GM12874 (cell line): ENCODE results near the gene SCN3B.

Experiments used
- TF ChIP-seq, protein P1 (sequence below): IDR thresholded peaks from 2 replicates; pipeline ENCODE4 v1.5.1; 2011; ENCODE audit warnings: low read depth, mild to moderate bottlenecking, control low read depth, low read length, moderate library complexity; ENCODE audit not compliant: insufficient read depth

SCN3B gene, protein sequence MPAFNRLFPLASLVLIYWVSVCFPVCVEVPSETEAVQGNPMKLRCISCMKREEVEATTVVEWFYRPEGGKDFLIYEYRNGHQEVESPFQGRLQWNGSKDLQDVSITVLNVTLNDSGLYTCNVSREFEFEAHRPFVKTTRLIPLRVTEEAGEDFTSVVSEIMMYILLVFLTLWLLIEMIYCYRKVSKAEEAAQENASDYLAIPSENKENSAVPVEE

DNA sequence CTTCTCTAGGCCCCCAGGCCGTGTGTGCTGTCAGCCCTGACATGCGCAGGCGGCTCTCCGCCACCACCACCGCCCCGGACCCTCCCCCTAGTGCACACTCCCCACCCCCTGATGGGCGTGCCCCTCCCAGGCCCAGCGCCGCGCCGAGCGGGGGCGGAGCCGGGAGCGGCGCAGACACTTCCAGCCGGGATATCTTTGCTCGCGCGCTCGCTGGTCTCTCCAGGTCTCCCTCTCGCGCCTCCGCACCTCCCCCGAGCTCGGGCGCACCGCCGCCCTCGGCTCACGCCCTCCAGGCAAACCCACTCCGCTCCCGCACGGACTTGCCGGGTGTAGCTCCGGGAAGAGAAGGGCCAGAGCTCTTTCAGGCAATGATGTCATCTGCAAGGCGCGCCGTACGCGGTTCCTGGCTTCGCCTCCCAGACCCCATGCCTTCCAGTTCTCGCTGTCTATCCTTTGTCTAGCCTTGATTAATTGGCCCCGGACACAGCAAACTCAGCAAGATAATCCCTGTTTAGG, at the start of gene SCN3B:
Gene SCN3B, minus strand, starts transcription at position 59 of the 516 bp plus-strand sequence. CDS start 823 bp downstream, outside the sequence.
- TF ChIP-seq, protein P1, sequence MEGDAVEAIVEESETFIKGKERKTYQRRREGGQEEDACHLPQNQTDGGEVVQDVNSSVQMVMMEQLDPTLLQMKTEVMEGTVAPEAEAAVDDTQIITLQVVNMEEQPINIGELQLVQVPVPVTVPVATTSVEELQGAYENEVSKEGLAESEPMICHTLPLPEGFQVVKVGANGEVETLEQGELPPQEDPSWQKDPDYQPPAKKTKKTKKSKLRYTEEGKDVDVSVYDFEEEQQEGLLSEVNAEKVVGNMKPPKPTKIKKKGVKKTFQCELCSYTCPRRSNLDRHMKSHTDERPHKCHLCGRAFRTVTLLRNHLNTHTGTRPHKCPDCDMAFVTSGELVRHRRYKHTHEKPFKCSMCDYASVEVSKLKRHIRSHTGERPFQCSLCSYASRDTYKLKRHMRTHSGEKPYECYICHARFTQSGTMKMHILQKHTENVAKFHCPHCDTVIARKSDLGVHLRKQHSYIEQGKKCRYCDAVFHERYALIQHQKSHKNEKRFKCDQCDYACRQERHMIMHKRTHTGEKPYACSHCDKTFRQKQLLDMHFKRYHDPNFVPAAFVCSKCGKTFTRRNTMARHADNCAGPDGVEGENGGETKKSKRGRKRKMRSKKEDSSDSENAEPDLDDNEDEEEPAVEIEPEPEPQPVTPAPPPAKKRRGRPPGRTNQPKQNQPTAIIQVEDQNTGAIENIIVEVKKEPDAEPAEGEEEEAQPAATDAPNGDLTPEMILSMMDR, result no peak

DNA sequence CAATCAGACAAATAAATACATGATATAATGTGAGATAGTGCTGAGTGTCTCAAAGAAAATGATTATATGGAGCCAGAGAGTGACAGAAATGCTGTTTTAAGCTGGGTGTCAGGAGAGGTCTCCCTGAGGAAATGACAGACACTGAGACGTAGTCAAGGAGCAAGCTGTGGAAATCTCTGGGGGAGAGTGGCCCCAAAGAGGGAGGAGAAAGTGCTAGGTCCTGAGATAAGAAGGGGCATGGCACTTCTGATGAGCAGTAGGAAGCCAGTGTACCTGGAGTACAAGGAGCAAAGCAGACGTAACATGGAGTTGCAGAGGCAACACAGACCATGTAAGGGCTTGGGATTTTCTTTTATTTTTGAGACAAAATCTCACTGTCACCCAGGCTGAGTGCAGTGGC, 48.3 kb upstream of the SCN3B start:
- TF ChIP-seq, protein P1, result no peak

DNA sequence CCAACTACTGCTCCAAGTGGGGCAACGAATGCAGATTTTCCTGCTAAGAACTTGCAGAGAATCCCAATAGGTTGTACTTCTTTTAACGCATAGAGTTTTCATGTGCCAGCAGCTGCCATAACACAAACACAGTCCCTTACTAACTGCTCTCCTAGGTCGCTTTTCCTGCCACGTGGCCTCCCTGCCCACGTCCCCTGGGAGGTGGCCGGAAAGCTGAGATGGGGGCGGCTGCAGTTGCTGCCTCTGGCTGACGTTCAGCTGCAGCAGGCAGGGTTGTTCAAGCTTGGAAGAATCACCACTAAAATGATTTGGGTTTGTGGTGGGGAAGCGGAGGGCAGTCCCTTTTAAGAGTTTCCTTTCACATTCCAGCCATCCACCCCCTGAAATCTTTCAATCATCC, 47.7 kb upstream of the SCN3B start:
- TF ChIP-seq, protein P1, result no peak

DNA sequence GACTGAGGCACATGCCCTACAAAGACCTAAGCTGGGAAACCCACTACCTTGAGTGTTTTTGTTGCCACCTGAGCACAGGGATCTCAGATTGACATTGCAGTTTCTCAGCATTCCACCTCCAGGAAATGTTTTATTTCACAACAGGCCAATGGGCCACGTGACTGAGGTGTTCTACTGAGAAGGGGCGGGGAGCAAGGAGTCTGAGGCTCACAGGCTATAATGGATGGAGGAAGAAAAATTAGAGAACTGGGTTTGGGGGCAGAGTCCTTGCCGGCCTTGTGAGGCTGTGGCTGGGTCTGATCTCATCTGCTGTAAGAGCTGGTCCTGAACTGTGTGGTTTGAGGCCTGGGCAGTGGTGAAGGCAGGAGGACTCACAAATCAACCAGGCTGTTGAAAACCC, 46.3 kb upstream of the SCN3B start:
- TF ChIP-seq, protein P1, result no peak

DNA sequence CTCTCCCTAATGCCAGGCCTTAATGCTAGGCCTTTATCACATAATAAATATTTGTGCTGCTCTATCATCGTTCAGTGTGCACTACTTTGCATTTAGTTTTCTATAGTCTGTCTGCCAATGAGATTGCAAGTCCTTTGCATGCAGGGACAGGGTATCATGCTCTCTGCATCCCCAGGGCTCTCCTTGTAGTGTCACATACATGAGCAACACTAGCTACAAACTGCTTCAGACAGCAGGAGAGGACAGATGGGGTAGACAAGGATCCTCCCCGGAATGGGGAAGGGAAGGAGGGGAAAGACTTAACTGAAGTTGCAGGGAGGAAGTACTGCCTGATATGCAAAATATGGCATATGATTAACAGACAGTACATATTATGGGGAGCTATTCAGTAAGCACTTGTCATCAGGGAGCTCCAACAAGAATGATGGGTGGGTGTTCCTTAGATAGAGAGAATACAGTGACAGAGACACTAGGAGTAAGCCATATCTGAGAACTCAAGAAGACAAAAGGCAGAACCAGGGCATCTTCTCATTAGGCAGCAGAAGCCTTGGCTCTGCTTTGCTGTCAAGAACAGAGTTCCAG, 44.2 kb upstream of the SCN3B start:
- TF ChIP-seq, protein P1, result no peak

DNA sequence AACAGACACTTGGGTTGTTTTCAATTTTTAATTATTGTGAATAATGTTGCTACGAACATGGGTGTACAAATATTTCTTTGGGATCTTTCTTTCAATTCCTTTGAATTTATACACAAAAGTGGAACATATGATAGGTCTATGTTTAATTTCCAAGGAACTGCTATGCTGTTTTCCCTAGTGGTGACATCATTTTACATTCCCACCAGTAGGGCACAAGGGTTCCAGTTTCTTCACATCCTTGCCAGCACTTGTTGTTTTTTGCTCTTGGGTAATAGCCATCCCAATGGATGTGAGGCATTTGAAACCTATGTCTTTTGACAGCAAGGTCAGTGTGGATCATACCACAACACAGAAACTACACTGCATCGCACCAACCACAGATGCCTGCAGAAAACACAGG, 41.8 kb upstream of the SCN3B start:
- TF ChIP-seq, protein P1, result no peak

DNA sequence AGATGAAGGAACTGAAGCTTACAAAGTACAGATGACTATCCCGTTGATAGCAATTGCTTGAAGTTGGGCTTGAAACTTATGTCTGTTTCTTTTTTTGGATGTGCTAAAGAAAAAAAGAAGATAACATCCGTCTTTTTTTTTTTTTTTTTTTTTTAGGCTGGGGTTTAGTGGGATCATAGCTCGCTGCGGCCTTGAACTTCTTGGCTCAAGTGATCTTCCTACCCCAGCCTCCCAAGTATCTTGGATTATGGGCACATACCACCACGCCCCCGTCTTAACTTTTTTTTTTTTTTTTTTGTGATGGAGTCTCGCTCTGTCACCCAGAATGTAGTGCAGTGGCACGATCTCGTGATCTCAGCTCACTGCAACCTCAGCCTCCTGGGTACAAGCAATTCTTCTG, 40.8 kb upstream of the SCN3B start:
- TF ChIP-seq, protein P1, result no peak
